NCI-H748 (cell line): Measurements from ENCODE around the gene MBOAT1.
"Not testable (repeated sequence)": the region's sequence is repeated elsewhere in the genome, so short reads cannot be mapped to it uniquely, and the experiment has no call there.

Source experiments
- DNase-seq: peaks from one replicate; lab custom pipeline; 2025; ENCODE audit not compliant: unreplicated experiment; lab: John Stamatoyannopoulos, UW

Gene MBOAT1

DNA sequence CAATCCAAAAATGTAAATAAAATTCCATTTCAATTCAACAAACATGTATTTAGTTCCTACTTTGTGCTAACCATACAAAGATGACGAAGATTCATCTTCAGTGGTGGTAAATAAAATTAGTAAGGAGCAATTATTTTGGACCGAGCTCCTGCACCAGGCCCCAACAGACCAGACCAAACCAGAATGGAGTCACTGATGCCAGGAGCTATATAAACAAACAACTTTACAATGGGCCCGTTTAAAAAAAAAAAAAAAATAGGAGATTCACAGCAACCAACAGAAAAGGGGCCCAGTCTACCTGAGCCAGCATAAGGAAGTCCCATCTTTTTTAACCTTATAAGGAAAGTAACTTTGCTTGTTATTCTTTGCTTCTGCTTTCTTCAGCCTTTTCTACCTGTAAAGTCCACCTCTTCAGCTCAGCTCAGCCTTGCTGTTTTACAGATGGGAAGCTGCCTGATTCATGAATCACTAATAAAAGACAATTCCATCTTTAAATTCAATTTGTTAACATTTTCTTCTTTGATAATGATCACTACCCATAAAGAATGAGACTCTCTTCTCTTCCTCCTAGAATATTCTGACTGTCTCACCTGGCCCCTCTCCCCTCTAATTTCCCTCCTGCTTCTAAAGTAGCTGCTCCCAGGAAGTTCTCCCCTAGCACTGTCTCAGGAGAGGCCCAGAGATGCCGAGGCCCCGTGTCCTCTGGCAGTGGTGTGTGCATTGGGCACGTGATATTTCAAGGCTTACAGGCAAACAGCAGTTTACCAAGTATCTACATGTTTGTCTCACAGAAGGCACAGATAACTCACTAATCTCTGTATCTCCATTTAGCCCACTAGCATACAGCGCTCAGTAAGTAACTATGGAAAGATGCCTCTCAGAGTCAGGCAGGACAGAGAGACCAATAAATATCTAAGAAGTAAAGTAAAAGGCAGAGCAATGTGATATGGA lies 8.4 kb downstream of the MBOAT1 start:
- DNase-seq: no peak

DNA sequence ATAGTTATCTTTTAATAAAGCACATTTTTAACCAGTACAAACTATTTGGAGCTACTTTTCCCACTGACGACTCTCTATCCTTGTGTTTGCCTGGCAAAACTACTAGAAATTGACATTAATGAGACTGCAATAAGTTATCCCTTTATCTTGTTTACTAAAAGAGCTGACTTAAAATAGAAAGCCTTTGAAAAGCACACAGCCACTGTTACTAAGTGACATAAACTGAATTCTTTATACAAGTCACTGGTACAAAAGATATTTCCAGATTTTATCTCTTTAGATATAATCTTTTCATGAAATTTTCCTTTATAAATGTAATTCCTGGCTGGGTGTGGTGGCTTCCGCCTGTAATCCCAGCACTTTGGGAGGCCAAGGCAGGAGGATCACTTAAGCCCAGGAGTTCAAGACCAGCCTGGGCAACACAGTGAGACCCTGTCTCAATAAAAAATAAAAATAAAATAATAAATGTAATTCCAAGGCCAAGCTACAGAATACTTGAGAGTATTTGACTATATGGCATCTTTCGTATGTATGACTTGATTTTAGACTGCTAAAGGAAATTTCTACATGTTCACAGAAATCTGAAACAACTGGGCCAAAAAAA lies 9.5 kb downstream of the MBOAT1 start:
- DNase-seq: no peak

DNA sequence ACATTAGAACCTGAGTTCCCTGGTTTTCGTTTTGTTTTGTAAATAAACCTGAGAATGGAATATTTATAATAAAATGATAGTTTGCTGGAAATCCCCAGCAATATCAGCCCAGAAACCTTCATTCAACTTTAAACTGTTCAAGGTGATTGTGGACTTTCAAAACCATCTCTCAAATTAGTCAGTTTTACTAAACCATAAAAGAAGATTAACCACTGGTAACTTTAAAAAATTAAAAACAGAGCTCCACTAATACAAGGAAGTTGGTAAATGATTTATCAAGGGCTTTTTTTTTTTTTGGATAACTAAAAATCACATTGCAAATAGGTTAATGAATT lies 10.0 kb downstream of the MBOAT1 start:
- DNase-seq: no peak

DNA sequence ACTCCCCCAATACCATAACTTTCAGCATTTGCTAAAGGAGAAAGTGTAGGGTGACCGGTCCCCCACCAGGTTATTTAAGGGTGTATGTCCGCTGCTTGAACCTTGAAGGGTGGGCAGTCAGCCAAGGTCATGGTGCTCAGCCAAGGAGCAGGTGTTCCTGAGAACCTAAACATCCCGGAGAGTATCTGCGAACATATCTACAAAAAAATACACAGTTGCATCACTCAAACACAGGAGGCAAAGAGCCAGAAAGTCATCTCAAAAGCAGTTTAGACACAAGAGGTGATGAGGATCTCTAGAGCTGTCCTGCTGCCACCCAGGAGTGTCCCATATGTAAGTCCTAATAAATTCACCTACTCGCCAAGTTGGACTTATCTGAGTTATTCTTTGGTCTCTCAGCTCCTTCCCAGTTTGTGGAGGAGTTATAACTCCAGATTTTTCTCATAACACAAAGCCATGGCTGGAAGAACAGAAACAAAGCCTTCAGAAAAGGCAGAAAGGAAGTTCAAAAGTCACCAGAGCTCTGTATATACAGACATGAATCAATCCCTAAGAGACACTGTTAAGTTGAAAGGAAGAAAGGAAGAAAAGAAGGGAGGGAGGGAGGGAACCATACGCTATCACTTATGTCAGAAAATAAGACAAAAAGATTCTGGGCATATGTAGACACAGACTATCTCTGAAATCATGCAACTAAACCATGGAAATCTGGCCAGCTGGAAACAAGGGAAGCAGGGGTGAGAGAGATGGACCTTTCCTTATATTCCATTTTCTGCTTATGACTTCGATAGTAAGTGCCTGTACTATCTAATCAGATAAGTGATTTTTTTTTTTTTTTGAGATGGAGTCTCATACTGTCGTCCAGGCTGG lies 11.3 kb downstream of the MBOAT1 start:
- no peak for DNase-seq

DNA sequence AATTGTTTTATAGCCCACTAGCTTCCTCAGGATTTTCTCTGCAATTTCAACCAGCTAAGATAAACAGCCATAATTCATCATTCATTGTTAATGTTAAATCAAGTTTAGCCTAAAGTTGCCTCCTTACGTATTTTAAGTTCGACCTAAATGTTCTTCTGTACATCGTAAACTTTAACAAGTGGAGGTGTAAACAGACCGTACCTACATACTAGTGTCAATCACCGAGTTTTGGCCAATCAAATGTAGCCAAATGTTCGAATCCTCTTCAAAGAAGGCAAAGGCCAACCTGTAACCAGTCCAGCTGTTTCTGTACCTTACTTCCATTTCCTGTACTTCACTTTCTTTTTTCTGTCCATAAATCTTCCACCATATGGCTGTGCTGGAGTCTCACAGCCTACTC lies 13.5 kb downstream of the MBOAT1 start:
- no peak for DNase-seq

DNA sequence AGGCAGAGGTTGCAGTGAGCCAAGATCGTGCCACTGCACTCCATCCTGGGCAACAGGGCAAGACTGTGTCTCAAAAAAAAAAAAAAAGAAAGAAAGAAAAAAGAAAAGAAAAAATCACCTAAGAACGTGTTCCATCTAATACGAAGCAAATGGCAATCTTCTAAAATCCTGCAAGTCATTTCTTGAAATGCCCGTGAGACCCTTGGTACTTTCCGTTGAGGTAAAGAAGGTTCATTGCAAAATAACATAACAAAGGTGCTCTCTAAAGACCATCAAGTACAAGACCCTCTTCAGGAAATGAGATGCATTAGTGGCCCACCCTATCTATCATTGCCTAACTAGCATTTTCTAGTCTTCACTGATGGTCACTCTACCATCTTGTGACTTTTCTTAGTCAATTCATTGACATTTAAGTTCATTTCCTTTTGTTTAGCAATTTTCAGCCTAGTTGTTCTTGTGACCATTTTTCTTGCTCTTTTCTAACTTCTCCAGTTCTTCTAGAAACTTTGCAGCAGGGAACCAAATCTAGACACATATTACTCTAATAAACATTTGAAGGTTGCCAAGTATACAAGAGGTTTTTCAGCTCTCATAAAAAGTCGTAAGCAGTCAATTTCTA lies 14.0 kb downstream of the MBOAT1 start:
- no peak for DNase-seq

DNA sequence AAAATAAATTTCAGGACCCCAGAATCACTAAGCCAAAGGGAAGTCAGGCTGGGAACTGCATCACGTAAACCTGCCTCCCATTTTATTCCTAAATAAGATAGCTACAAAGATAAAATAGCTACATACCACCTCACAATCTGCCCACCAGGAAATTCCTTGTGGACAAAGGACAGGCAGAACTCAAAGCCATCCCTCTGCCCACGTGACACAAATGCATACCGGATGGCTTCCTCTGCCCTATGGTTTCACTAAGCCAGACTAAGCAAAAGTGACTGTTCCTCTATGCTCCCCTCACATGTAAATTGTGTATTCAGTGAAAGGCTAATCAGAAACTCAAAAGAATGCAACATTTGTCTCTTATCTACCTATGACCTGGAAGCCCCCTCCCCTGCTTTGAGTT lies 15.0 kb downstream of the MBOAT1 start:
- no peak for DNase-seq

DNA sequence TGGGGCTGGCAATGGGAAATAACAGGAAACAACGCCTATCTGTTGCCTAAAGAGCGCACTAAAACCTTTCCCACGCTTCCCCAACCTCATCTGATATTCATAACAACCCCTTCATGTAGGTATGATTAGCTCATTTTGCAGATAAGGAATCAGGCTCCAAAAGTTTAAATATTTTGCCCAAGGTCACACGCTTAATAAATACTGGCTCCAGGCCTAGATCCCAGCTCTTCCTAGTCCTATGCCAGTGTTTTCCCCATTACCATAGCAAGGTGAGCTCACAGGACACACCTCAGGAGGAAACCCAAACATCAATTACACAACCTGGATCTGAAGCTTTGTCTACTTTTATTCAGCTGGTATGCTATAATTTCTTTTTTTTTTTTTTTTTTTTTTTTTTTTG lies 19.6 kb downstream of the MBOAT1 start:
- DNase-seq: no peak

DNA sequence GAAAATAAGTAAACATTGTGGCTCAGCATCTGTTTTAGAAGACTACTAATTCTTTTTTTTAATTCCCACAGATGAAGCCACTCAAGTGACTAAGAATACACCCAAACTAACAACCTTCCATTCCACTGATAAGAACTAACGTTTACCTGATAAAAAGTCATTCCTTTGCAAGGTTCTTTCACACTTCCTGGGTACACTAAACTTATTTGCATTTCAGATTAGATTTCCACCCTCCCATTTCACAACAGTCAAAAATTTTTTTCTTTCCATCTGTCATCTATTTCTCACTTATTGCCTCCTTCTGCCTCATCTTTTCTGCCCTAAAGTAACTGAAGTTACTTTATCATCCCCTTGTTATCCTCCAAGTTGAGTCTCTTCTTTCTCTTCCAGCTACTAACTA lies 20.3 kb downstream of the MBOAT1 start:
- DNase-seq: no peak

DNA sequence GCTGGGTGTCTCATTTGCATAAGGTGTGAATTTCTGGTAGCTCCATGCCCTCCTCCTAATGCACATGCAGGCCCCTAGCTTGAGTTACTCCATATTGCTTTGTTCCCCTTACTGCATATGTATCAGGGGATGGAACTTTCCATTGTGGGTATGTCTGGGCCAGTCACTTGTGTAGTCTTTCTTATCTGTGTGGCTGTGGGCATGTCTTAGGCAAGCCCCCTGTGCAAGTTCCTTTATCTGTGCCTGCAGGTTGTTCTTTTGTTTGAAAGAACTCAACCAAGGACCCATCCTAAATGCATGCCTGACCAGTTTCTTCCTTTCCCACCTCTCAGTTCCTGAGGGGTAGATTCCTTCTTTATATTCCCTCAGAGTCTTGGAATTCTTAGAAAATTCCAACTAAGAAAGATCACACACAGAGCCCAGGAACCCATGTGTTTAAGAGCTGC lies 23.6 kb downstream of the MBOAT1 start:
- DNase-seq: no peak

DNA sequence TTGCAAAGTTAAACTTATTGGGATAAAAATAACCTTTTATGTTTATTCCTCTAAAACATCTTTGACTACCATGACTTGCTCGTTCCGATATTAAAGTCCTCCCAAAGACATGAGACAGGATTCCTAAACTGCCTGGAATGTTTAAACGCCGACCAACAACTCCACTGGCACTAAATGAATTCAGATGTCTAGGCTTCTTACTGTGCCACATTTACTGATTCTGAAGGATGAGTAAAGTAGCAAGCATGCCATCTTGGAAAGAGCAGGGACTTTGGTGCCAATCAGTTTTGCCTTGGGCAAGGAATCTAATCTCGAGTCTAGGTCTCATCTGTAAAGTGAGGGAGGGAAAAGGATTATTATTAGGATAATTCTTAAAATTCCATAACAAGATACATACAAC lies 25.3 kb downstream of the MBOAT1 start:
- no peak for DNase-seq

DNA sequence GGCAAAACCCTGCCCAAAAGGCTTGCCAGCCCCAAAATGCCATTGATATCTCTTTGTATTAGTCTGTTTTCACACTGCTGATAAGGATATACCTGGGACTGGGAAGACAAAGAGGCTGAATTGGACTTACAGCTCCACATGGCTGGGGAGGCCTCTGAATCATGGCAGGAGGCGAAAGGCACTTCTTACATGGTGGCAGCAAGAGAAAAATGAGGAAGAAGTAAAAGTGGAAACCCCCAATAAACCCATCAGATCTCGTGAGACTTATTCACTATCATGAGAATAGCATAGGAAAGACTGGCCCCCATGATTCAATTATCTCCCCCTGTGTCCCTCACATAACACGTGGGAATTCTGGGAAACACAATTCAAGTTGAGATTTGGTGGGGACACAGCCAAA lies 28.6 kb downstream of the MBOAT1 start:
- DNase-seq: no peak

DNA sequence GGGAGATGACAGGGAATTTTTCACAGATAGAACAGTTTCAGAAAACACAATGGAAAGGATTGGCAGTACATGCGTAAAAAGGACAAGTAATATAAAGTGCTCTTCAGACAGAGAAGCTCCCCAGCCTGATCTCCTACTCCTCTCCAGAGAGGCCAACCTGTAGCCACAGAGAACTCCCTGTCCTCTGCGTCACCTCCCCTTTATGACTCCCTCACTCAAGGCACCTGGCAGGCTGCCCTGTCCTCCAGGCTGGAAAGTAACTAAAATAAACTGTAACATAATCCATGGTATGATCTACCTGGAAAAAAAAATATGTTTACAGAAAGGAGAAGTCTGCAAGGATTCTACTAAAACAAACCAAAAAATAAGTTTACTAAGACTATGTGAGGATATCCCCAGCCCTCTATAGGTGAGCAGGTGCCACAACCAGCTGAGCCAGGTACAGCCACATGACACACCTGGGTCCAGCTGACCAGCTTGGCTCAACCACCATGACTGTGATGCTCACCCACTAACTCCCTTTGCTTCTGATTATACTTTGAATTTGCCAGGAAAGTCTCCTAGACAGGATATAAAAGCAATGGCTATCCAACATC lies 29.2 kb downstream of the MBOAT1 start:
- DNase-seq: no peak

DNA sequence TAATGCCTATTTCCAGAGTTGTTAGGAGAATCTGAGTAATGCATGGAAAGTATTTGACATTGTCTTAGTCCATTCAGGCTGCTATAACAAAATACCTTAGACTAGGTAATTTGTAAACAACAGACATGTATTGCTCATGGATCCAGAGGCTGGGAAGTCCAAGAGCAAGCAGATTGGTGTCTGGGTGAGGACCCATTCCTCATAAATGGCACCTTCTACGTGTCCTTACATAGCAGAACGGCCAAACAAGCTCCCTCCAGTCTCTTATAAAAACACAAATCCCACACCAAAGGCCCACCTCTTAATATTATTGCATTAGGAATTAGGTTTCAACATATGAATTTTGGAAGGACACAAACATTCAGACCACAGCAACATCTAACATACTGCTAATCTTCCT lies 30.2 kb downstream of the MBOAT1 start:
- no peak for DNase-seq

DNA sequence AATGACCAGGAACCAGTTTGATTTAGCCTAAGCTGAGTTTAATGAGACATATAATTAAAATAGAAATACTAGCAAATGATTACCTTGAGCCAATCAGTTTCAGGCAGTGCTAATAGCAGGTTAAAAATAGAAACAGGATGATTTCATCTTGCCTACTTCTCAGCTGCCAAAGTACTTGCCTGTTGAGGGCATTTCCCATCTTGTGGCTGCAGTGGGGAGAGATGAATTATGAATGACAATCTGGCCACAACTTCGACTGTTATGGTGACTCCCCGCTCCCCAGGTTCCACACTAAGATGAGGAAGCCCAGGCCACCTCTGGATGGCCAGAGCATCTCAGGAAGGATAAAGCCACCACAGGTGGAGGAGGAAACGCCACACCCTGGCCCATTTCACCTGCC lies 31.3 kb downstream of the MBOAT1 start:
- no peak for DNase-seq

DNA sequence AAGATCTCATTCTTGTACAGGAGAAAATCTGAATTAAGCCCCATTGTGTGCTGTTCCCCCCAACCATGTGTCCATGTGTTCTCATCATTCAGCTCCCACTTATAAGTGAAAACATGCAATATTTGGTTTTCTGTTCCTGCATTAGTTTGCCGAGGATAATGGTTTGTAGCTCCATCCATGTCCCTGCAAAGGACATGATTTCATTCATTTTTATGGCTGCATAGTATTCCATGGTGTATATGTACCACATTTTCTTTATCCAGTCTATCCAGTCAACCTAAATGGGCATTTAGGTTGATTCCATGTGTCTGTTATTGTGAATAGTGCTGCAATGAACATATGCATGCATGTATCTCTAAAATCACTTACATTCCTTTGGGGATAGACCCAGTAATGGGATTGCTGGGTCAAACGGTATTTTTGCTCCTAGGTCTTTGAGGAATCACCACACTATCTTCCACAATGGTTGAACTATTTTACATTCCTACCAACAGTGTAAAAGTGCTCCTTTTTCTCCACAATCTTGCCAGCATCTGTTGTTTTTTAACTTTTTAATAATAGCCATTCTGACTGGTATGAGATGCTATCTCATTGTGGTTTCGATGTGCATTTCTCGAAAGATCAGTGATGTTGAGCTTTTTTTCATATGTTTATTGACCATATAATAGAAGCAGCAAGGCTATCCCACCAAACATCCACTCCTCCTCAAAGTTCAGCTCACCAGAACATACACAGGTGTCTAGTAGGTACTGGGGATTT lies 32.8 kb downstream of the MBOAT1 start:
- not testable (repeated sequence) for DNase-seq

DNA sequence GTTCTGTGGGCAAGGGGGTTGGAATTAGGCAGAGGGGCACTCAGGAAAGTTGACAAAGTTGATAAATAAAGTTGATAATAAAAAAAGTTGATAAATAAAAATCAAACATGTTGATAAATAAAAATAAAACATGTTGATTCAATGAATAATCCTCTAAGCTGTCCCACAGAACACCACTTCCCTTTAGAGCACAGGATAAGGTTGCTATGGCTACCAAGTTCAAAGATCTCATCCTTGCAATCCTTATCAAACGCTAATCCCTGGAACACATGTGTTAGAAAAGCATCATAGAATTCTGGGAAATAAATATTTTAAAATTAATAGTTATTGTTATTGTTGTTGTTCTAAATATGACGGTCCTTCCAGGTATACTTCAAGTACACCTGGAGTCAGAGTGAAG lies 33.9 kb downstream of the MBOAT1 start:
- DNase-seq: no peak

DNA sequence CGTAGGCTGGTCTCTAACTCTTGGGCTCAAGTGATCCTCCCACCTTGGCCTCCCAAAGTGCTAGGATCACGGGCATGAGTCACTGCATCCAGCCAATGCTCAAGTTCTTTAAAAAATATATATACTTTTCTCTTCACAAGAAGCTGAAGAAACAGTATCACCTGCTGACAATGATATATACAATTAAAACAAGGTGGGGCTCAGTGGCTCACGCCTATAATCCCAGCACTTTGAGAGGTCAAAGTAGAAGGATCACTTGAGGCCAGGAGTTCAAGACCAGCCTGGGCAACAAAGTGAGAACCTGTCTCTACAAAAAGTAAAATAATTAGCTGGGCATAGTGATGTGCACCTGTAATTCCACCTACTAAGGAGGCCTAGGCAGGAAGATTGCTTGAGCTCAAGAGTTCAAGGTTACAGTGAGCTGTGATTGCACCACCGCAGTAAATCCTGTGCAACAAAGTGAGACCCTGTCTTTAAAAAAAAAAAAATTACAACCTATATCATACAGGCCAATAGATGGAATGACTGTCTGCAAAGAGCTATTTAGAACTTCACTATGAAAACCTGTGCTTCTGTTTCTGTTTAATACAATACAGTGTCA lies 36.4 kb downstream of the MBOAT1 start:
- no peak for DNase-seq

DNA sequence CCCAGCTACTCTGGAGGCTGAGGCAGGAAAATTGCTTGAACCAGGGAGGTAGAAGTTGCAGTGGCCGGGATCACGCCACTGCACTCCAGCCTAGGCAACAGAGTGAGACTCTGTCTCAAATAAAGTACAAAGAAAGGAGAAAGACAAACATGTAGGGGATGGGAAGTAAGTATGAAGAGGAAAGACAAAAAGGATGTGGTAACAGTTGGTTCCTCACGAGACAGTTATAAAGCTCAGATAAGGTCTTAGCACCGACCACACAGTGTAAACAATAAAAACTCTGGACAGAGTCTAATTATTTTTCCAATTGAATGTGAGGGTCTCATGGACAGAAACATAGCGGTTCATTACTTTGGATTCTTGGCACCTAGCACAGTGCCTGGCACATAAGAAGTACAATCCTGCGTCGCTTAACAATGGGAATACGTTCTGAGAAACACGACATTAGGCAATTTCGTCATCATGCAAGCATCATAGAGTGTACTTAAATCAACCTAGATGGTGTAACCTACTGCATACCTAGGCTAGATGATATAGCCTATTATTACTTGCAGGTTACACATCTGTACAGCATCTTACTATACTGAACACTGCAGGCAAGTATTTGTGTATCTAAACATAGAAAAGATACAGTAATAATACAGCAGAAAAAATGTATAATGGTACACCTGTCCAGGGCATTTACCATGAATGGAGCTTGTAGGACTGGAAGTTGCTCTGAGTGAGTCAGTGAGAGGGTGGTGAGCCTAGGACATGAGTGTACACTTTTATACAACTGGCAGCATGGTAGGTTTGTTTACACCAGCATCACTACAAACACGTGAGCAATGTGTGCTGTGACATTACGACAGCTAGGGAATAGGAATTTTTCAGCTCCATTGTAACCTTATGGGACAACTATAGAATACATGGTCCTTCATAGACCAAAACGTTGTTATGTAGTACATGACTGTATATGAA lies 38.2 kb downstream of the MBOAT1 start:
- no peak for DNase-seq
